ENCODE results near the gene B4GAT1. TPM values are rescaled to one million over a fixed set of nuclear protein-coding genes. Genes with fewer than 3 reads are reported as not detected.
"Not testable (repeated sequence)": the region's sequence is repeated elsewhere in the genome, so short reads cannot be mapped to it uniquely, and the experiment has no call there.

B4GAT1 gene
- polyA plus RNA-seq (ENCODE audit: insufficient read length) = 43.6 TPM
- long read RNA-seq, donor 1, transcript B4GAT1-201 (2 exons, 2,072 nt) = major isoform, 44 of 44 reads
- long read RNA-seq, donor 1, partial matches to known transcripts = 0 of 44 reads
- long read RNA-seq, donor 1, other reads (novel, unspliced or antisense) = 0 of 44 reads
- long read RNA-seq, donor 2, transcript B4GAT1-201 (2 exons, 2,072 nt) = major isoform, 18 of 18 reads
- long read RNA-seq, donor 2, partial matches to known transcripts = 0 of 18 reads
- long read RNA-seq, donor 2, other reads (novel, unspliced or antisense) = 0 of 18 reads
- long read RNA-seq, donor 3, transcript B4GAT1-201 (2 exons, 2,072 nt) = major isoform, 12 of 17 reads
- long read RNA-seq, donor 3, partial matches to known transcripts = 5 of 17 reads
- long read RNA-seq, donor 3, other reads (novel, unspliced or antisense) = 0 of 17 reads
- long read RNA-seq, donor 4, partial matches to known transcripts = 0 of 3 reads
- long read RNA-seq, donor 4, other reads (novel, unspliced or antisense) = 0 of 3 reads
- long read RNA-seq, donor 5, transcript B4GAT1-201 (2 exons, 2,072 nt) = major isoform, 47 of 47 reads
- long read RNA-seq, donor 5, partial matches to known transcripts = 0 of 47 reads
- long read RNA-seq, donor 5, other reads (novel, unspliced or antisense) = 0 of 47 reads
- long read RNA-seq, donor 6, transcript B4GAT1-201 (2 exons, 2,072 nt) = major isoform, 26 of 26 reads
- long read RNA-seq, donor 6, partial matches to known transcripts = 0 of 26 reads
- long read RNA-seq, donor 6, other reads (novel, unspliced or antisense) = 0 of 26 reads
- long read RNA-seq, donor 7, transcript B4GAT1-201 (2 exons, 2,072 nt) = major isoform, 44 of 92 reads
- long read RNA-seq, donor 7, partial matches to known transcripts = 48 of 92 reads
- long read RNA-seq, donor 7, other reads (novel, unspliced or antisense) = 0 of 92 reads
- long read RNA-seq, donor 8, transcript B4GAT1-201 (2 exons, 2,072 nt) = major isoform, 11 of 30 reads
- long read RNA-seq, donor 8, partial matches to known transcripts = 19 of 30 reads
- long read RNA-seq, donor 8, other reads (novel, unspliced or antisense) = 0 of 30 reads

DNA sequence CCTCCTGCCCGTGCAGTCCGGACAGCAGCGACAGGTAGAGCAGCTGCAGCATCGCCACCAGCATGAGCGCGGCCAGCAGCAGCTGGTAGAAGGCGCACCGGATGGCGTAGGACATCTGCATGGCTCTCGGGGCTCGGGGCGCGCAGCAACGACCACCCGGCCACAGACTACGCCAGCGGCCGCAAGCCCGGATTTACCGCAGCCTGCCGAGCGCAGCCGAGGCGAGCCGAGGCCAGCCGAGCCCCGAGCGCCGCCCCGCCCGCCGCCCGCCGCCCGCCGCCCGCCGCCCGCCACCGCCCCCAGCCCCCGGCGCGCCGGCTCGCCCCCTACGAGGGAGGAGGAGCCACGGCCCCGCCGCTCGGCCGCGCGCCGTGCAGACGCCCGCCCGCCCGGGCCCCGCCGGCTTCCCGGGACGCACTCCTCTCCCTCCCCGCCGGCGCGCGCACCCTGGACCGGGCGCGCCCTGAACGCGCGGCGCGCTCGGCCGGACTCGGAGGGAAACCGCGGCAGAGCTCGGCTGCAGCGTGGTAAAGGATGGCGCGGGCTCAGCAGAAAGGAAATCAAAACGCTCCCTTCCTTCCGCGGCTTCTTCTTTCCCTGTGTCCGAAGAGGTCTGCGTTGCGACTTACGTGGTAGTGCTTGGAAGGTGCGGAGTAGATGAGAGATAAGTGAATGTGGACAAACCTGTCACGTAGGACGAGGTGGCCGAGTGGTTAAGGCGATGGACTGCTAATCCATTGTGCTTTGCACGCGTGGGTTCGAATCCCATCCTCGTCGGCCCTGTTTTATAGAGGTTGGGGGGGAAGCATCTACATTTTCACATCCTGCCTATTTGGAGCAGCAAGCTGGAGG lies at the start of gene B4GAT1:
Gene B4GAT1 (minus strand): TSS at position 205 of the 852 bp plus-strand sequence. CDS start 84 bp downstream, at position 121.
- DNase-seq = peak; percentile 94

DNA sequence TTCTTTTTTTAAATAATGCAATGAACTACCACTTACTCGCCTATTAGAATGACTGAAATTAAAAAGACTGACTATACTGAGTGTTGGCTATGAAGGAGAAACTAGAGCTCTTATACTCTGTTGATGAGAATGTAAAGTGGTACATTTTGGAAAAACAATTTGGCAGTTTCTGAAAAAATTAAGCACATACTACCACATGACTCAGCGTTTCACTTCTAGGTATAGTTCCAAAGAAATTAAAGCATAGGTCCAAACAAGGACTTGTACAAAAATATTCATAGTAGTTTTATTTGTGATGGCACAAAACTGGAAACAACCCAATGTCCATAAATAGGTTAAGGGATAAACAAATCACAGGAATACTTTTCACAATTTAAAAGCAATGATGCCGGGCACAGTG lies 46.5 kb upstream of the B4GAT1 start:
- no peak for DNase-seq

DNA sequence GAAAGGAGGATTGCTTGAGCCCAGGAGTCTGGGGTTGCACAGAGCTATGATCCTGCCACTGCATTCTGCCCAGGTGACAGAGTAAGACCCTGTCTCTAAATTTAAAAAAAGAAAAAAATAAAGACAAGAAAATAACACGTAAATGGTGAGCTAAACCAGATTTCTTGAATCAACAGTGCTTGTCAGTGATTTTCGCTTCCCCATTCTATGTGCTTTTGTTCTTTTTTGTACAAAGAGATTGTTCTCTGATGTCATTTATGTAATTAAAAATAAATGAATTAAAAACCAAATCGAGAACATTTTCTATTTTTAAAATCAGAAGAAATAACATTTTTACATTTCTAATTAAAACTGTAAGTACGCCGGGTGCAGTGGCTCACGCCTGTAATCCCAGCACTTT lies 43.9 kb upstream of the B4GAT1 start:
- DNase-seq = no peak

DNA sequence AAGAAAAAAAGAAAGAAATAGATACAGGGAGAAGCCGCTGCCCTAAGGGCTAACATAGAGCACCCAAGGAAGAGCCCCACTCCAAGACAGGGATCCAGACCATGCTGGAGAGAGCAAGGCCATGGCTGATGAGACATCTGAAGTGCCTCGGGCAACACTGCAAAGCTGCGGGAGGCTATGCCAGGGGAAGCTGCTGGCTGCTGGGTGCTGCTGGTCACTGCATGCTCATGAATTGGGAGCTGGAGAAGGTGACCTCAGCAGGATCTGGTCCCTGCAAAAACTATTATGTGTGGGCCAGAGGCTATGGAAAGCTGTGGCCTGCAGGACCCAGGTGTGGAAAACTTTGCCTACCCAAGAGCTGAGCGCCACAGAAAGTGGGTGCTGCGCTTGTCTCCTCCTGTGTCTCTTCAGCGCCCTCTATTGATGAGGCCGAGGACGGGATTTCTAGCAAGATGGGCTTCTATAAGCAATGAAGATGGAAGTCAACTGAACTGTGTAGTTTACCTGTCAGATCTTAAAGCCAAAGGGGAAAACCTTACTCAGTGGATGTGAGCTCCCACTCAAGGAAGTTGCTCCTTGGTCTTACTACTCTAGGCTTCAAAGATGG lies 41.5 kb upstream of the B4GAT1 start:
- peak; percentile 74 for DNase-seq

DNA sequence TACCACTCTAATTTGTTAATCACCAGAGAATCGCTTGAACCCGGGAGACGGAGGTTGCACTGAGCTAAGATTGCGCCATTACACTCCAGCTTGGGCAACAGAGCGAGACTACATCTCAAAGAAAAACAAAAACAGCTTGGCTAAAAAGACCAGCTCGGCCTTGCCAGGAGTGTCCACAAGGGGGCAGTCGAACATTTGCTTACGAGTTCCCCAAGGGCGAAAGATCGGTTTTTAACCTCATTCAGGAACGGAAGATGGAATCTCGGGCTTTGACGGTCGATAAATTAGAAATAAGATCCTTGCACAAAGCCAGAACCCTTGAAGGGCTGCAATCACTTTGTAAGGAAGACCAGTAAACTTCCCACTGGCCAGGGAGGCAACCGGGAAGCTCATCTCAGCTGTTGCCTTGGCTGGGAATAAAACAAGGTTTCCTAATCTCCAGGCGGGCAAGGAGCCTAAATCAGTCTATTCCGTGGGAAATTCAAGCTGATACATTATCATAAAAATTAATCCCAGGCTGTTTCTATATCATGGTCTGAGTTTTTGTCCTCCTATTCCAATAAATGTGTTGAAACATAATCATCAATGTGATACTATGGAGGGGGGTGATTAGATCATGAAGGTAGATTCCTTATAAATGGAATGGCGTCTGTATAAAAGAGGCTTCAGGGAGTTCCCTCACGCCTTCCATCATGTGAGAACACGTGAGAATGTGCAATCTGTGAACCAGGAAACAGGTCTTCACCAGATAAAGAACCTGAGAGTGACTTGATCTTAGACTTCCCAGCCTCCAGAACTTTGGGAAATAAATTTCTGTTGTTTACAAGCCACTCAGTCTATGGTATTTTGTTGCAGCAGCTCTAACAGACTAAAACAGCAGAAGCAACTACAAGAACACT lies 39.0 kb upstream of the B4GAT1 start:
- DNase-seq = peak; percentile 92

DNA sequence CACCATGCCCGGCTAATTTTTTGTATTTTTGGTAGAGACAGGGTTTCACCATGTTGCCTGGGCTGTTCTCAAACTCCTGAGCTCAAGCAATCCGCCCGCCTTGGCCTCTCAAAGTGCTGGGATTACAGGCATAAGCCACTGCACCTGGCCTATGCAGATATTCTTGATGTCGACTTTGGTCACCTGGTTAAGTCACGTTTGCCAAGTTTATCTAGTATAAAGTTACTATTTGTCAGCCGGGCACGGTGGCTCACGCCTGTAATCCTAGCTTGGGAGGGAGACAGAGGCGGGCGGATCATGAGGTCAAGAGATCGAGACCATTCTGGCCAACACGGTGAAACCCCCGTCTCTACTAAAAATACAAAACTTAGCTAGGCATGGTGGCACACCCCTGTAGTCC lies 36.9 kb upstream of the B4GAT1 start:
- DNase-seq = not testable (repeated sequence)

DNA sequence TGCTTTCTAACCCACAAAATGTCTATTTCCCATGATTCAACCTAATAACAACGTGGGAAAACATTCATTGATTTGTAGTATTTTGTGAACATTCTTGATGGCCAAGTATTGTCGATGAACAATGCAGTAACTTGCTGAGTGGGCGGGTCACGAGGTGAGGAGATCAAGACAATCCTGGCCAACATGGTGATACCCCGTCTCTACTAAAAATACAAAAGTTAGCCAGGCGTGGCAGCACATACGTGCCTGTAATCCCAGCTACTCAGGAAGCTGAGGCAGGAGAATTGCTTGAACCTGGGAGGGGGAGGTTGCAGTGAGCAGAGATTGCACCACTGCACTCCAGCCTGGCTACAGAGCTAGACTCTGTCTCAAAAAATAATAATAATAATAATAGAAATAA lies 32.8 kb upstream of the B4GAT1 start:
- not testable (repeated sequence) for DNase-seq

DNA sequence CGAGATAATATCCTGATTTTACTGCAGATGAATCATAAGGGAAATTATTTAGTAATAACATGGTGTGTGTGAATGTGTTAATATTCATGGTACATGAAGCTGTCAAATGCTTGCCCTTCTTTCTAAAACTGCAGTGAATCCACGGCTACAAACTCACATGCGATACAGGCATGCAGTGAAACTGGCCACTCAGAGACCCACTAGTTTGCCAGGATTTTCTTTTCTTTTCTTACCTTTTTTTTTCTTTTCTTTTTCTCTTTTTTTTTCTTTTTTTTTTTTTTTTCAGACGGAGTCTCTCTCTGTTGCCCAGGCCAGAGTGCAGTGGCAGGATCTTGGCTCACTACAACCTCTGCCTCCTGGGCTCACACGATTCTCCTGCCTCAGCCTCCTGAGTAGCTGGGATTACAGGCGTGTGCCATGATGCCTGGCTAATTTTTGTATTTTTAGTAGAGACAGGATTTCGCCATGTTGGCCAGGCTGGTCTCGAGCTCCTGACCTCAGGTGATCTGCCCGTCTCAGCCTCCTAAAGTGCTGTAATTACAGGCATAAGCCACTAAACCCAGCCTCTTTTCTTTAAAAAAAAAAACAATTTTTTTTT lies 26.4 kb upstream of the B4GAT1 start:
- not testable (repeated sequence) for DNase-seq

DNA sequence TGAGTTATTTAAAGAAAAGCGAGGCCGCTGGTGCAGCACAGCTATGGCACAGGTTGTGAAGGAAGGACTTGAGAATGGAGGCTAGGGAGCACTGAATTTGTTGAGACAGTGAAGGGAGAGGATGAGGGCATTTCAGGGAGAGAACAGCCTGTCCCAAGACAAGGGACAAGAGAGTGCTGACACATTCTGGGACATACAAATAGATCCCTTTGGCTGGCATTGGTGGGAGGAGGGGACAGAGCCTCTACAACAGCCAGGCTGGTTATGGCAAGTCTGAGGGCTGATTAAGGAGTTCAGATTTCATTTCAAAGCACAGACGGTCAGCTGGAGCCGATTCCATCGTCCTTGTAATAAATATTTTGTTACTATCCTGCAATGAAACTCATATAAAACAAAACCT lies 25.8 kb upstream of the B4GAT1 start:
- DNase-seq = no peak

DNA sequence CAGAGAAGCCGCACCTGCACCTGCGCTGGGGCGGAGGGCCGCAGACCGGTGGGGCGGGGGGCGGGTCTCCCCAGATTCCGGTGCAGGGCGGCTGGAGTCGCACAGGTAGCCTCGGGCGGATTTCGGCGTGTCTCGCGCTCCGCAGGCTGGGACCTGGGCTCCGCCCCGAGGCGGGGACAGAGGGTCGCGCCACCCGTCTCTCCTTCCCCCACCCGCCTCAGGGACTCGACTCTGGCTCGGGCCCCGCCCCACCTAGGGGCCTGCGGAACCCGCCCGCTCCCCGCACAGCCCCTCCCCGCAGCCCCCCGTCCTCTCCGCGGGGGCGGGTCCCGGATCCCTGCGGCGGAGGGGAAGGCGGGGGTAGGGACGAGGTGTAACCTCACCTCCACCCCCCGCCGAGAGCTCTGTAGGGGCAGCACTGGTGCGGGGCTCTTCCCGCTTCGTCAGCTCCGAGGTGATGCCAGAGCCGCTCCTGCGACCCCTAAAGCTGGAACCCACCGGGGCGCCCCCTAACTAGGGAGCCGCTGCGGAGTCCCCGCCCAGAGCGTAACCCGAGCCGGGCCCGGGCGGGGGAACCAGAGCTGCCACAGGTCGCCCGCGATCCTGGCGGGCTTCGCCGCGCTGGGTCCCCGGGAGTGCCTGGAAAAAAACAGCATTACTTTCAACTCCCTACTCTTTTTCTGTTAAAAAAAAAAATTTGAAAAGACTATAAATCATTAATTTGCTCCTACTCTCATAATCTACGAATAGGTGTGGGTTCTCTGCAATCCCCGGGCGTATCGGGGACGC lies 24.4 kb upstream of the B4GAT1 start, which contains the start of gene SLC29A2:
Gene SLC29A2 (minus strand): TSS at position 134 of the 789 bp plus-strand sequence. CDS start 169 bp downstream, outside the sequence.
- DNase-seq = peak; percentile 85

DNA sequence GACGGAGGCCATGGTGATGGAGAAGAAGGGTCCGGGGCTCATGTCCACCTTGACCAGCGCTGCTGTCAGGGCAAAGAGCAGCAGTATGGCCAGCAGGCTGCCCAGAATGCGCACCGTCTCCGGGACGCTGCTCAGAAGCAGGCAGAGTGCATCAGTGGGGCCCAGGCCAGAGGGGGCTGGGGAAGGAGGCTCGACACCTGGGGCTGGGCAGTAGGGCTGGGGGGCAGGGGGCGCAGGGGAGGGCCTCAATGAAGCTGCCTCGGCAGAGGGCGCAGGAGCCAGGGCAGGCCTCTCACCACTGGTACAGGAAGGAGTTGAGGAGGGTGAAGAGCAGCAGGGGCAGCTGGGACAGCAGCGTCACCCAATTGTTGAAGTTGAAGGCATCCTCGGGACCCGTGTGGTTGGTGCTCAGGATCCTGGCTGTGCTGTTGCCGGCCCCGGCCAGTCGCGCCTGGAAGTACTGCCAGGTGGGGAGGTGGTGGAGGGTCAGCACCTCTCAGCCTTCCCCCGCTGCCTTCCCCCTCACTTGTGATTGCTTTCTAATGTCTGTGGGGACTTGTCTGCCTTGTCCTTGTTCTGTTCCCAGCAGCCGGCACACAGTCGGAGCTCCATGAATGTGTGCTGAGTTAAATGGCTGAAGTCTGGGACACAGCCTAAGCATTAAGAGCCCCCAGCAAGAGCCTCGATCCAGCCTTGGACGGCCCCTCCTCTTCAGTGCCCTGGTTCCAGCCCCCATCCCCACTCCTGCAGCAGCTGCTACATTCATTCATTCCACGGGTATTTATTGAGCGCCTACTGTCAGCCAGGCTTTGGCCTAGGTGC lies 21.9 kb upstream of the B4GAT1 start:
- DNase-seq = no peak

DNA sequence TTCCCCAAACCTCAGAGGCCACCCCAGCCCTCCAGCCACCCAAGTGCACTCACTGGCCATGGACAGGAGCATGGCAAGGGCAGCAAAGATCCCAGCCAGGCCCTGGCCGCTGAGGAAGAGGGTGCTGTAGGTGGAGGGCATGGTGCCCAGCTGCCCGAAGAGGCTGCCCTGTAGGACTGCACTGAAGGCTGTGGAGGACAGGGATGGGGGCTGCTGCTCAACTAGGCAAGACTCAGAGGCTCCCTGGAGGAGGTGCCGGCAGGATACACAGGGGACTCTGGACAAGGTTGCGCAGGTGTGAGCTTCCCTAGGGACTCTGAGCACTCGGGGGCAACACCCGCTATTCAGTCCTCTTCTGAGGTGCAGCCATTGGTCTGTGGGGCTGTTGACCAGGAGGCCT lies 21.1 kb upstream of the B4GAT1 start:
- DNase-seq = no peak

DNA sequence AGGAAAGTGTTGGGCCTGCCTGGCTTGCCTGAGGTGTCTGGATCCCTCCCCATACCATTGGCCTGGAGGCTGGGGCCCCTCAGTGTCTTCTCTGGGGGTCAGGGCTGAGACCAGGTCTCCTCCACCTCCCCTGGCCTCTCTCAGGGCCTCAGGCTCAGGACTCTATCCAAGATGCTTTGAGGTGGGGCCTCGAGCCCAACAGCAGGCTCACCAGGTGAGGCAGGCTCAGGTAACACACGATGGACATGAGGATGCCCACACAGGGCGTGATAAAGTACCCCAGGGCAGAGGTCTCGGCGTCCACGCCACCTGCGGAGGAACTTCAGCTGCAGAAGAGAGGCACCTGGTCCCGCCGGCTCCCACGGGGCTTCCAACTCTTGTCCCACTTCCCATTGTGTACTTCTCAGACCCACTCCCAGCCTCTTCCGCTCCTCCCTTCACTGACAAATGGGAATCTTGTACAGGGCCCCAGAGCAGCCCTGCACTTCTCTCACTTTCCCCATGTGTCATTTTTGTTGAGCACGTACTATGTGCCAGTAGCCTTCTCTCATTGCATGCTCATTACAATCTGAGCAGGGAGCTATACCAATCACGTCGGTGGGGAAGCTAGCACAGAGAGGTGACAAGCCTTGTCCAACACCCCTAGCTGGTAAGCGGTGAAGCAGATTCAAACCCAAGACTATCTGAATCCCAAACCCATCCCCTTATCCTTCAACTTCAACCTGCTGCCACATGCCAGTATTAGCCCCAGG lies 20.3 kb upstream of the B4GAT1 start:
- DNase-seq = no peak

DNA sequence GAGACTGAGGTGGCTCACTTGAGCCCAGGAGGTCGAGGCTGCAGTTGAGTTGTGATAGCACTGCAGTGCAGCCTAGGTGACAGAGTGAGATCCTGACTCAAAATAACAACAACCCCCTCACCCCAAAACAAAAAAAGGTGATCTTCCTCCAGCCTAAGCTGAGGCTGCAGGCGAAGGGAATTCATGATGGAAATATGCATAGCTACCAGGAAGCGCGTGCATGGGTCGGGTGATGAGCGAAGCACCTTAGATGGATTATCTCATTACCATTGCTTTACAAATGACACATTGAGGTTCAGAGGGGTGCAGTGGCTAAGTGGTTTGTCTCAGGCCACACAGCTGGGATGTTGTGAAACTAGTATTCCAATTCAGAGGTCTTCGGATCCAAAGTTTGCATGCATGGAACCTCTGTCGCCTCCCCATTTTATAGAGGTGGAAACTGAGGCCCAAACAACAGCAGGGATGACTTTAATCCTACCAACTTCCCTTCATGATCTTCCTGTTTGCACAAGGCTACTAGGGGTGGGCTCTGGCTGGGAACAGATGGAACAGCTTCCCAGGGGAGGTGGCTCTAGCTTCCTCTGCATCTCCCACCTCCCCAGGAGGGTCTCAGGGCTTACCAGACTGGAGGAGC lies 19.5 kb upstream of the B4GAT1 start:
- DNase-seq = no peak

DNA sequence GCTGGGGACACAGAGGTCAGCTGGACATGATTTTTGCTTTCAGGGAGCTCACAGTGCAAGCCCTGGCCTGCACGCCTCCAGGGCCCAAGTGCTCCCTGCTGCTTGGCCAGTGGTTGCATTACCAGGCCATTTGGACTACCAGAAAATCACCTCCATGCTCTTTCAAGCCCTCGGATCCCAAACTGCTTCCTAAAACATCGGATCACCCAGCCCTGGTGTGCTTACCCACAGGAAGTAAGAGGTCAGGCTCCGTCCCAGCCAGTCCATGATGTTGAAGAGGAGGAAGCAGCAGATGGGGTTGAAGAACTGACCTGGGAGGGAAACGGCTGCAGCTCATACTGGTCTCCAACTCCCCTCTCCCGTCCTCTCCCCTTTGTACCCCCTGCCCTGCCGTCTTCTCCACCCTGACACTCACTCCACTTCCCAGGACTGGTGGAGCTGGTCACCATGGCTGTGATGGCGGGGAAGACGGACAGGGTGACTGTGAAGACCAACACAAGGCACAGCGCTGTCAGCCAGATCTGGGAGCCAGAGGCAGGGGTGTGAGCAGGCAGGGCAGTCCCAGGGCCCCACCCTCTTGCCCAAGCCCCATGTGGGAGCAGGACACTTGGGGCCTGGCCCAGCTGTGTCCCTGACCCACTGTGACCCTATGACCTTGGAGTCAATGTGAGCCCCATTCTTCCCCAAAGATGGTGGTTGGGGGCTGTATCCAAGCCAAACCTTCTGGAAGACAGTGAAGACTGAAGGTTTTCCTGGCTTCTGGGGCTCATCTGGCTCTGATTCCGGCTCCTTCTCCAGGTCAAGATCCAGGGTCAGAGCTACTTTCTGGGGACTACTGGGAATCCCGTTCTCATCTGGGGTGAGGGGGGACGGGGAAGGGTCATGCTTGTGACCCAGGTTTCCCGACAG lies 18.5 kb upstream of the B4GAT1 start:
- DNase-seq = no peak
